Smooth muscle cell (in vitro differentiated cells): ENCODE results near the gene COX4I2. TPM values are rescaled to one million over a fixed set of nuclear protein-coding genes. Genes with fewer than 3 reads are reported as not detected.

Source experiments
- DNase-seq: peaks from one replicate; lab custom pipeline; 2025; ENCODE audit not compliant: unreplicated experiment; lab: John Stamatoyannopoulos, UW
- H2AFZ ChIP-seq: fragments of 200-600 bp; sonication (generic); 2 replicates; pipeline ENCODE4 v1.6.0; 2016; ENCODE audit warnings: antibody characterized with exemption, low read depth, mild to moderate bottlenecking
- H3F3A ChIP-seq: fragments of 200-600 bp; sonication (generic); 2 replicates; pipeline ENCODE4 v1.6.0; 2017; ENCODE audit warnings: antibody characterized with exemption, low read depth
- H3K27ac ChIP-seq: fragments of 200-600 bp; sonication (generic); 2 replicates; pipeline ENCODE4 v1.5.1; 2016; ENCODE audit warnings: low read depth, mild to moderate bottlenecking
- H3K27me3 ChIP-seq: fragments of 200-600 bp; sonication (generic); 2 replicates; pipeline ENCODE4 v1.6.1; 2016; ENCODE audit warnings: low read depth, mild to moderate bottlenecking
- H3K36me3 ChIP-seq: fragments of 200-600 bp; sonication (generic); 2 replicates; pipeline ENCODE4 v1.5.1; 2016; ENCODE audit warnings: low read depth
- H3K4me1 ChIP-seq: fragments of 200-600 bp; sonication (generic); 2 replicates; pipeline ENCODE4 v1.5.1; 2016; ENCODE audit warnings: low read depth
- H3K4me2 ChIP-seq: fragments of 200-600 bp; sonication (generic); 2 replicates; pipeline ENCODE4 v1.6.0; 2016; ENCODE audit warnings: mild to moderate bottlenecking
- H3K4me3 ChIP-seq: fragments of 200-600 bp; sonication (generic); 2 replicates; pipeline ENCODE4 v1.5.1; 2016; ENCODE audit warnings: mild to moderate bottlenecking
- H3K79me2 ChIP-seq: fragments of 200-600 bp; sonication (generic); 2 replicates; pipeline ENCODE4 v1.6.0; 2016; ENCODE audit warnings: low read depth, mild to moderate bottlenecking
- H3K9ac ChIP-seq: fragments of 200-600 bp; sonication (generic); 2 replicates; pipeline ENCODE4 v1.6.0; 2016; ENCODE audit warnings: low read depth
- H3K9me3 ChIP-seq: fragments of 200-600 bp; sonication (generic); replicated peaks from 2 replicates; pipeline ENCODE4 v1.5.1; 2016; ENCODE audit warnings: low read depth
- H4K20me1 ChIP-seq: fragments of 200-600 bp; sonication (generic); 2 replicates; pipeline ENCODE4 v1.6.0; 2016; ENCODE audit warnings: low read depth
- CTCF ChIP-seq: fragments of 200-600 bp; sonication (generic); IDR thresholded peaks from 2 replicates; pipeline ENCODE4 v1.5.1; 2017; ENCODE audit warnings: borderline replicate concordance, mild to moderate bottlenecking, antibody characterized with exemption; ENCODE audit not compliant: insufficient read depth, poor library complexity, severe bottlenecking
- WGBS: methylation state at CpG from one replicate; pipeline ENCODE4 v1.1.7; 2016; ENCODE audit warnings: low lambda C conversion rate; 5-methylcytosine and 5-hydroxymethylcytosine counted together
- polyA plus RNA-seq: library from polyadenylated mRNA; unstranded; fragments of >200 nt; fragmentation: Nextera tagmentation; extraction: Ambion mirVana; gene quantifications from 2 replicates; pipeline ENCODE4 v1.2.1, GENCODE V29; 2016
- total RNA-seq: library from RNA; depleted of rRNA; stranded (reverse); fragments of >200 nt; gene quantifications from 2 replicates; pipeline ENCODE4 v1.2.3, GENCODE V29; 2014

The COX4I2 gene
- total and polyA plus RNA-seq, 2 experiments from 2014 or later, result 0.80 TPM; not detected in 1

GRCh38 chr20:31671324-31671723, 33.6 kb downstream of the COX4I2 start:
- Histone ChIP-seq H3K36me3 (no peaks in the 10 kb centered on the region), H3K79me2 (peaks cover 9% of the 10 kb centered on the region), H3K9ac (no peak overlapping the region), H3K27ac (no peak overlapping the region), H3K4me1 (peaks cover 11% of the 10 kb centered on the region), H3K4me2 (no peak overlapping the region), H3F3A (peaks cover 16% of the 10 kb centered on the region), H3K4me3 (no peak overlapping the region), H4K20me1 (peaks cover 79% of the 10 kb centered on the region), H3K27me3 (no peaks in the 10 kb centered on the region), H3K9me3 (no peaks in the 10 kb centered on the region), H2AFZ (no peak overlapping the region)
- DNase-seq, result no peak
- 95% methylated on average over 2 of the region's 2 CpGs for WGBS
- TF ChIP-seq CTCF, result no peak

DNA sequence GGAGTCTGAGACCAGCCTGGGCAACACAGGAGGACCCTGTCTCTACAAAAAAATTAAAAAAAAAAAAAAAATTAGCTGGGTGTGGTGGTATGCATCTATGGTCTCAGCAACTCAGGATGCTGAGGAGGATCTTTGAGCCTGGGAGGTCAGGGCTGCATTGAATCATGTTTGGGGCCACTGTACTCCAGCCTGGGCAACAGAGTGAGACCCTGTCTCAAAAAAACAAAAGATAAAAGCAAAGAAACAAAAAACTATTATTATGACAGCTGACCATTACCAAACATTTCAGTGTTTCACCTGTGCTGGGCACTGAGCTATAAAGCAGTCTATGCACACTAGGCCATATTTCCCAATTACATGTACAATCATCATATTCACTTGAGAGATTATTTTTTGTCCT, 35.7 kb downstream of the COX4I2 start:
- H3K9me3 ChIP-seq, result no peaks in the 10 kb centered on the region
- H3K4me1 ChIP-seq, result peaks cover 17% of the 10 kb centered on the region
- no peak overlapping the region for H2AFZ ChIP-seq
- no peak for TF ChIP-seq CTCF
- peaks cover 16% of the 10 kb centered on the region for H3F3A ChIP-seq
- H3K27ac ChIP-seq, result no peak overlapping the region
- H3K36me3 ChIP-seq, result no peaks in the 10 kb centered on the region
- H3K4me3 ChIP-seq, result no peak overlapping the region
- H3K79me2 ChIP-seq, result peaks cover 19% of the 10 kb centered on the region
- no peak overlapping the region for H3K9ac ChIP-seq
- H3K4me2 ChIP-seq, result no peak overlapping the region
- H4K20me1 ChIP-seq, result peaks cover 73% of the 10 kb centered on the region
- no peaks in the 10 kb centered on the region for H3K27me3 ChIP-seq
- DNase-seq, result no peak

DNA sequence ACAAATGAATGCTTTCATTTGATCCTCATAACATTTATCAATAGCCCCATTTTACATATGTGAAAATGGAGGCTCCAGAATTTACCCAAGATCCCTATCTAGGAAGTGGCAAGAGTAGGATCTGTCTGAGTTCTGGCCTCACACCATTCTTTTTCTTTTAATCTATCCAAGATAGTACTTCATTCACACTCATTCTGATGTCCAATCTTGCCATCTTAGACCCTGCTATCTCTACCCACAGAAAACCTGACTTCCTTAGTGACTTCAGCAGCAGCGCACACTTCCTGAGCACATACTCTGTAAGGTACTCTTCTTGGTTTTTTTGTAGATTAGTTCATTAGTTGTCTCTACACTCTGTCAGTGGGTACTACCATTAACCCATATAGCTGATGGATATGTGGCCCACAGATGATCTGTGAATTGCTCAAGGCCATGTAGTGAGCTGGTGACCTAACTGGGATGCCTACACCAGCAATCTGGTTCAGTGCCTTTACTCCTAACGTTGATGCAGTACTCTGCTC, 36.3 kb downstream of the COX4I2 start:
- Histone ChIP-seq H3K27ac (no peak overlapping the region), H3K4me2 (no peak overlapping the region), H3K79me2 (peaks cover 15% of the 10 kb centered on the region), H3K9ac (no peak overlapping the region), H3K36me3 (no peaks in the 10 kb centered on the region), H3K4me3 (no peak overlapping the region), H3K27me3 (no peaks in the 10 kb centered on the region), H3F3A (peaks cover 16% of the 10 kb centered on the region), H3K9me3 (no peaks in the 10 kb centered on the region), H4K20me1 (peaks cover 77% of the 10 kb centered on the region), H3K4me1 (peaks cover 23% of the 10 kb centered on the region), H2AFZ (no peak overlapping the region)
- 91% methylated on average over 2 of the region's 2 CpGs for WGBS
- DNase-seq, result no peak
- TF ChIP-seq CTCF, result no peak
